NCI-H1694 treated with DMSO at 0.1 percent for 48 hours (cell line): ENCODE data around the gene PIP.
"Not testable (repeated sequence)": the region's sequence is repeated elsewhere in the genome, so short reads cannot be mapped to it uniquely, and the experiment has no call there.

Experiments
- DNase-seq: peaks from one replicate; lab custom pipeline; 2025; lab: John Stamatoyannopoulos, UW

The PIP gene, protein sequence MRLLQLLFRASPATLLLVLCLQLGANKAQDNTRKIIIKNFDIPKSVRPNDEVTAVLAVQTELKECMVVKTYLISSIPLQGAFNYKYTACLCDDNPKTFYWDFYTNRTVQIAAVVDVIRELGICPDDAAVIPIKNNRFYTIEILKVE

DNA sequence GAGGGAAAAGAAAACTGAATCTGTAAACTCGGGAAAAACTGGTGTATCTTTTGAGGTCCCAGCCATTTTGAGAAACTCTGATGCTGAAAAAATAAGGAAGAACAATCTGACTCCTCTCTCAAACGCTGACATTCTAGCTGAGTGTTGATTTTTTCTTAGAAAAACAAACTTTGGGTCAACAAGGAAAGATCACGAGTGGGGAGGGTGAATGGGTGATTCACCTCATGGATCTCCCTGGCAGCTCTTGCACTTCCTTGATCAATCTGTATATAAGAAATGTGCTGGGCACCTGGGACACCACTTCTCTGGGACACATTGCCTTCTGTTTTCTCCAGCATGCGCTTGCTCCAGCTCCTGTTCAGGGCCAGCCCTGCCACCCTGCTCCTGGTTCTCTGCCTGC lies at the start of gene PIP:
Gene PIP, plus strand, starts transcription at position 297 of the 400 bp plus-strand sequence. Its CDS starts 40 bp downstream, at position 337.
- DNase-seq, result no peak

DNA sequence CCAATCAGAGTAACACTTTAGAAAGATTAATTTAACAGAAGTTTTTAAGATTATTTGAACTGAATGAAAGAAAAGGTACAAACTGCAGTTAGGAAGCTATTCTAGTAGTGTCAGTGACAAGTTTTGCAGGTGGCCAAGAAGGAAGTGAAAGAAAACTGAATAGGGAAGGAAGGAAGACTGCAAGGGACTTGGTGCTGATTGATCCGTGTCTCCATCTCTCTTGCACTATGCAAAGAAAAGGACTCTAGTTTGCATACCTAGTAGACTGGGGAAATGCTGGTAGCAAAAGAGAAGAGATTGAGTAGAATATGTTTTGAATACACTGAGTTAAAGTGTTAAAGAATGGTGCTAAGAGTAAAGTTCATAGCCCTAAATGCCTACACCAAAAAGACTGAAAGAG lies 46.8 kb upstream of the PIP start:
- DNase-seq, result no peak

DNA sequence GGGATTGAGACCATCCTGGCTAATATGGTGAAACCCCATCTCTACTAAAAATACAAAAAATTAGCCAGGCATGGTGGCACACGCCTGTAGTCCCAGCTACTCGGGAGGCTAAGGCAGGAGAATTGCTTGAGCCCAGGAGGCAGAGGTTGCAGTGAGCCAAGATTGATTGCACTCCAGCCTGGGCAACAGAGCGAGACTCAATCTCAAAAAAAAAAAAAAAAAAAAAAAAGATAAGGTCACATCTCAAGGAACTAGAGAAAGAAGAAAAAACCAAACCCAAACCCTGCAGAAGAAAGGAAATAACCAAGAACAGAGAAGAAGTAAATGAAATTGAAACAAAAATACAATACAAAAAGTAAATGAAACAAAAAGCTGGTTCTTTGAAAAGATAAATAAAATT lies 46.3 kb upstream of the PIP start:
- not testable (repeated sequence) for DNase-seq

DNA sequence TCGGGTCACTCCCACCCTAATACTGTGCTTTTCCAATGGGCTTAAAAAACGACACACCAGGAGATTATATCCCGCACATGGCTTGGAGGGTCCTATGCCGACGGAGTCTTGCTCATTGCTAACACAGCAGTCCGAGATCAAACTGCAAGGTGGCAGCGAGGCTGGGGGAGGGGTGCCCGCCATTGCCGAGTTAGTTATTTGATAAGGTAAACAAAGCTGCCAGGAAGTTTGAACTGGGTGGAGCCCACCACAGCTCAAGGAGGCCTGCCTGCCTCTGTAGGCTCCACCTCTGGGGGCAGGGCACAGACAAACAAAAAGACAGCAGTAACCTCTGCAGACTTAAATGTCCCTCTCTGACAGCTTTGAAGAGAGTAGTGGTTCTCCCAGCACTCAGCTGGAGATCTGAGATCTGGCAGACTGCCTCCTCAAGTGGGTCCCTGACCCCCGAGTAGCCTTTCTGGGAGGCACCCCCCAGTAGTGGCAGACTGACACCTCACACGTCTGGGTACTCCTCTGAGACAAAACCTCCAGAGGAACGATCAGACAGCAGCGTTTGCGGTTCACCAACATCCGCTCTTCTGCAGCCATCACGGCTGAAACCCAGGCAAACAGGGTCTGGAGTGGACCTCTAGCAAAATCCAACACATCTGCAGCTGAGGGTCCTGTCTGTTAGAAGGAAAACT lies 43.2 kb upstream of the PIP start:
- DNase-seq, result not testable (repeated sequence)

DNA sequence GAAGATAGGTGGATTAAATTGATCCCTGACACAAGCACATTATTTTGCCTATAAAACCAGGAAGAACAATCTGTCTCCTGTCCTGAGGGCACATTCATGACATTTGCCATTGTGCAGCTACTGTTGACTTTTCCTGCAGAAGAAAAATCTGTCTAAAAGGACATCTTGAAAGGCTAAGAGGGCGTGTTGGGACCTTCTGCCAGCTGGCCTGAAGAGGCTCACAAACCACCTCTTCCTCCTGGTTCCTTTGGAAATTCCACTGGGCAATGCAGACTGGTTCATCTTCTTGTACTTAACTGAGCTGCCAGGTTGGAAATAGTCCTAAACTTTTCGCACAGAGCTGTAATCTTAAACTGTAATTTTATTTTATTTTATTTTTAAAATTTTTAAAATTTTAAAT lies 35.7 kb upstream of the PIP start:
- DNase-seq, result no peak

GRCh38 chr7:143099579-143099978 lies 32.3 kb upstream of the PIP start:
- not testable (repeated sequence) for DNase-seq

- no peak for DNase-seq
These were observed 27.1 kb upstream of the PIP start for GRCh38 chr7:143104759-143105158.

- not testable (repeated sequence) for DNase-seq
These were observed 23.9 kb upstream of the PIP start for GRCh38 chr7:143108019-143108418.

- DNase-seq, result no peak
These were observed 14.5 kb upstream of the PIP start for GRCh38 chr7:143117395-143117794.

- DNase-seq, result no peak
These were observed 11.0 kb upstream of the PIP start for GRCh38 chr7:143120691-143121405.

GRCh38 chr7:143123326-143123725 lies 8.6 kb upstream of the PIP start:
- not testable (repeated sequence) for DNase-seq

DNA sequence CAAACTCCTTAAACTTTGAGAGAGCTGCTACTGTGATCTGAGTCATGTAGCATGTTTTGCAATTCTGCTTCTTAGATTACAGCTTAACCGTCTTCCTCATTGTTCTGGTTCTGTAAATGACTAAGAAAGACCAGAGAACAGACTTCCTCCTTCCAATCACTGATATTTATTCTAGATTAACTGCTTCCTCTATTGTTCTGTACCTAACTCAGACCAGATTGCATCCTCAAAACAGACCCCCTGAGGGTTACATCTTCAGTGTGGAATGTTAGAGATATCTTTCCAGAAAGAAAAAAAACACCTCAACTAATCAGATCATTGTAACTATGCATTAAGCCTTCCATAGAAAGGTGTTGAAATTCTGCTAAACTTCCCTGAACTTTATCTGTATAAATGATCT lies 5.7 kb upstream of the PIP start:
- DNase-seq, result no peak

DNA sequence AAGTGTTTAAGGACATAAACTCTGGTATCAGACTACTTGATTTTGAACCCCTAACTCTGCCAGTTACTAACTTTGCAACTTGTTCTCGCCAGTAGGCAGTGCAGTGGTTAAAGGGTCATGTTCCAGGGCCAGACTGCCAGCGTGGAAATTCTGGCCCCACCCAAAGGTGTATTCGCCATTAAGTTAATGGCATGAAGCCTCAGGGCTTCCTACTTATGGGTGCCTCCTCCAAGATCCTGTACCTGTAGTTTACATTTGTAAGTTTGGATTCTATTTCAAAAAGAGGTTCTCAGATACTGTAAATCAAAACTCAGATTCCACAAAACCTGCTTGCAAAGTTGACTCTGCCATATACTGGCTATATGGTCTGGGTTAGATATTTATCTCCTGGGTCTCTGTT lies 2.8 kb upstream of the PIP start:
- DNase-seq, result no peak

- no peak for DNase-seq
These were observed 2.4 kb upstream of the PIP start for GRCh38 chr7:143129477-143129876.

GRCh38 chr7:143130541-143130940 lies 1.3 kb upstream of the PIP start:
- no peak for DNase-seq

- DNase-seq, result no peak
These were observed 15.2 kb downstream of the PIP start for GRCh38 chr7:143147070-143147469.

DNA sequence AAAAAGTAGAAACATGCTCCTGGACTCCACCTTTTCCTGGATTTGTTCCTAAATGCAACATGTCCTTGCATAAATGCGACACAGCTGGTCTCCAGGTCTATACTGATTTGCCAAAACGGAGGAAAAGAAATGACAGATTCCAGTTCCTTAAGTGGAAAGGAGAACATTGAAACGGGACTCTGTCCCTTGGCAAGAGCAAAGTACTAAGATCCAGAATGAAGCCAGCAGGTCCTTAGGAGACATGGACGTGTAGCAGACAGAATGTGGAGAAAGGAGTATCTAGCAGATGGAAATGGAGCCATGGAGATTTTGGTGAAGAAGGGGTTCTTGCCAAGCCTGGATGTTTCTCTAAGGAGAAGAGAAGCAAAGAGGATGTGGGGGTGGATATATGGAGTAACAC lies 16.2 kb downstream of the PIP start:
- no peak for DNase-seq

GRCh38 chr7:143148651-143149050 lies 16.8 kb downstream of the PIP start:
- no peak for DNase-seq

DNA sequence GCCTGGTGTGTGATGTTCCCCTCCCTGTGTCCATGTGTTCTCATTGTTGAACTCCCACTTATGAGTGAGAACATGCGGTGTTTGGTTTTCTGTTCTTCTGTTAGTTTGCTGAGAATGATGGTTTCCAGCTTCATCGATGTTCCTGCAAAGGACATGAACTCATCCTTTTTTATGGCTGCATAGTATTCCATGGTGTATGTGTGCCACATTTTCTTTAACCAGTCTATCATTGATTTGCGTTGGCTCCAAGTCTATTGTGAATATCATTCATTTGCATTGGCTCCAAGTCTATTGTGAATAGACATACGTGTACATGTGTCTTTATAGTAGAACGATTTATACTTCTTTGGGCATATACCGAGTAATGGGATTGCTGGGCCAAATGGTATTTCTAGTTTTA lies 18.8 kb downstream of the PIP start:
- DNase-seq, result not testable (repeated sequence)

- DNase-seq, result not testable (repeated sequence)
These were observed 26.7 kb downstream of the PIP start for GRCh38 chr7:143158617-143159016.

GRCh38 chr7:143171697-143172096 lies 39.8 kb downstream of the PIP start:
- no peak for DNase-seq

GRCh38 chr7:143172354-143172753 lies 40.5 kb downstream of the PIP start:
- DNase-seq, result no peak

DNA sequence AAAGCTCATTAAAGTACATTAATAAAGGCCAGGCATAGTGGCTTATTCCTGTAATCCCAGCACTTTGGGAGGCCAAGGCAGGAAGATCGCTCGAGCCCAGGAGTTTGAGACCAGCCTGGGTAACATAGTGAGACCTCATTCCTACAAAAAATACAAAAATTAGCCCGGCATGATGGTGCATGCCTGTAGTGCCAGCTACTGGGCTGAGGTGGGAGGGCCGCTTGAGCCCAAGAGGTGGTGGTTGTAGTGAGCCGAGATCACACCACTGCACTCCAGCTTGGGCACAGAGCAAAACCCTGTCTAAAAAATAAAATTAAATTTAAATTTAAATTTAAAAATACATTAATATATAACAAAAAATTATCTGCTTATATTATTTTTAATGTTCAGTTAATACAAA lies 44.3 kb downstream of the PIP start:
- no peak for DNase-seq
